Measurements from ENCODE around the gene CIPC. TPM values are rescaled to one million over a fixed set of nuclear protein-coding genes. Genes with fewer than 3 reads are reported as not detected.

The CIPC gene
- total and polyA plus RNA-seq, 4 donors, result 6.4 to 32.0 (median 18.6) TPM

- Histone ChIP-seq H3K27ac (ENCODE audit: low read depth in 1 of 2, low read length in 1 of 2) (no peak overlapping the region), H3K9me3 (ENCODE audit: control insufficient read depth in 4 of 4, insufficient read depth in 3 of 4, low read length in 3 of 4) (no peaks in the 10 kb centered on the region), H3K36me3 (ENCODE audit: control insufficient read depth in 4 of 4, insufficient read depth in 4 of 4, low read length in 4 of 4) (no peaks in the 10 kb centered on the region), H3K4me3 (no peak overlapping the region), H3K27me3 (ENCODE audit: control insufficient read depth in 3 of 3, insufficient read depth in 3 of 3, low read length in 2 of 3) (no peaks in the 10 kb centered on the region), H3K4me1 (ENCODE audit: control insufficient read depth in 5 of 5, insufficient read depth in 5 of 5, low read length in 5 of 5) (peaks cover 0 to 8% (median 4%) of the 10 kb centered on the region in 5 donors), H3K9ac (ENCODE audit: insufficient read depth in 1 of 2, low read length in 2 of 2) (no peak overlapping the region)
- DNase-seq (no peak), ATAC-seq (ENCODE audit: insufficient read depth, low FRiP score) (no peak)
- no peak for TF ChIP-seq CTCF (IDR thresholded peaks at IDR 0.05; ENCODE audit: control extremely low read depth, extremely low read depth)
- 84 to 90% methylated on average over 3 of the region's 3 CpGs for WGBS, 2 donors
Measured at GRCh38 chr14:77082356-77082755, 15.7 kb upstream of the CIPC start.

DNA sequence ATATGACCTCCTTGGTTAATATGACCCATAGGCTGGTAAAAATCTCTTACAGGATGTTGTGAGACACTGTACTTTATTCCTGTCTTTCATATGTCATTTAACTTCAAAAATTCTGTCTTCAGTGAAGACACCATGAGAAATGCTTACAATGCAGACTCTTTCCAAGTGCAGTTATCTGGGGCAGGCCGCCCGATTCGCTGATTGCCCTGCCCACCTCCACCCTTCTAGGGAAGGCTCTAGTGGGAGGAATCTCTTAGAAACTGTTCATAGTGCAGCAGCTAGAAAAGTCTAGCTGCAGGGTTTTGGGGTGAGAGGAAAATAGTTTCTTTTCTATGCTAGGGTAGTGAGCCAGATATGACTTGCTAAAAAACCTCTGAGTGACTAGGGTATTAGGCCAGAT lies 15.0 kb upstream of the CIPC start:
- Histone ChIP-seq H3K9ac (ENCODE audit: insufficient read depth in 1 of 2, low read length in 2 of 2) (no peak overlapping the region), H3K4me3 (no peak overlapping the region)
- 75 to 90% methylated on average over 3 of the region's 3 CpGs for WGBS, 2 donors

GRCh38 chr14:77084985-77085384 lies 13.1 kb upstream of the CIPC start:
- no peak for ATAC-seq (ENCODE audit: insufficient read depth, low FRiP score)
- peaks cover 0 to 12% (median 0%) of the 10 kb centered on the region in 5 donors for H3K4me1 ChIP-seq (ENCODE audit: control insufficient read depth in 5 of 5, insufficient read depth in 5 of 5, low read length in 5 of 5)
- no peak overlapping the region for H3K9ac ChIP-seq (ENCODE audit: insufficient read depth in 1 of 2, low read length in 2 of 2)
- peak overlapping the region in 1 of 2 donors; percentile 45 for H3K27ac ChIP-seq (ENCODE audit: low read depth in 1 of 2, low read length in 1 of 2)
- no peaks in the 10 kb centered on the region for H3K9me3 ChIP-seq (ENCODE audit: control insufficient read depth in 4 of 4, insufficient read depth in 3 of 4, low read length in 3 of 4)
- 69 to 75% methylated on average over 5 of the region's 5 CpGs for WGBS, 2 donors
- no peak for TF ChIP-seq CTCF (IDR thresholded peaks at IDR 0.05; ENCODE audit: control extremely low read depth, extremely low read depth)
- no peaks in the 10 kb centered on the region for H3K36me3 ChIP-seq (ENCODE audit: control insufficient read depth in 4 of 4, insufficient read depth in 4 of 4, low read length in 4 of 4)
- DNase-seq, result no peak
- no peaks in the 10 kb centered on the region for H3K27me3 ChIP-seq (ENCODE audit: control insufficient read depth in 3 of 3, insufficient read depth in 3 of 3, low read length in 2 of 3)
- no peak overlapping the region for H3K4me3 ChIP-seq

More for the DNA sequence above, 15.0 kb upstream of the CIPC start:
- H3K36me3 ChIP-seq (ENCODE audit: control insufficient read depth in 4 of 4, insufficient read depth in 4 of 4, low read length in 4 of 4), result no peaks in the 10 kb centered on the region
- H3K9me3 ChIP-seq (ENCODE audit: control insufficient read depth in 4 of 4, insufficient read depth in 3 of 4, low read length in 3 of 4), result no peaks in the 10 kb centered on the region
- peaks cover 0 to 8% (median 2%) of the 10 kb centered on the region in 5 donors for H3K4me1 ChIP-seq (ENCODE audit: control insufficient read depth in 5 of 5, insufficient read depth in 5 of 5, low read length in 5 of 5)
- no peak for ATAC-seq (ENCODE audit: insufficient read depth, low FRiP score)
- TF ChIP-seq CTCF (IDR thresholded peaks at IDR 0.05; ENCODE audit: control extremely low read depth, extremely low read depth), result no peak
- no peaks in the 10 kb centered on the region for H3K27me3 ChIP-seq (ENCODE audit: control insufficient read depth in 3 of 3, insufficient read depth in 3 of 3, low read length in 2 of 3)
- DNase-seq, result no peak
- no peak overlapping the region for H3K27ac ChIP-seq (ENCODE audit: low read depth in 1 of 2, low read length in 1 of 2)

DNA sequence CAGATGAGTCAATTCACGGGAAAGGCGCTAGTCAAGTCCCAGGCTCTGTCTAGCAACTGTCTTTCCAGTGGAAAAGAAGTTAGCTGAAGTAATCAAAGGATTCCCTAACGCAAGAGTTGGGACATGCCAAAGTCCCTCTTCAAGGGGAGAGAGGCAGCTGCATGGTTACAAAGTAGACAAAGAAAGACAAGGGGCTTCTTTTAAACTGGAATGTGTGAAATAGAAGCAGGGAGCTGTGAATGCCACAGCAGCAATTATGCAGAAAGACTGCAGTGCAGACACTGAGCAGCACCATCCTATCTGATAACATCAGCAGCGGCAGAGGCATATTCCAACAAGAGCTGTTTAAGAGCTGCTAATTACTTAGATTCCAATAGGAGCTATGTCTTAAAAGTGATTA lies 12.5 kb upstream of the CIPC start:
- Histone ChIP-seq H3K27me3 (ENCODE audit: control insufficient read depth in 3 of 3, insufficient read depth in 3 of 3, low read length in 2 of 3) (no peaks in the 10 kb centered on the region), H3K4me1 (ENCODE audit: control insufficient read depth in 5 of 5, insufficient read depth in 5 of 5, low read length in 5 of 5) (peaks cover 0 to 12% (median 0%) of the 10 kb centered on the region in 5 donors), H3K4me3 (no peak overlapping the region), H3K27ac (ENCODE audit: low read depth in 1 of 2, low read length in 1 of 2) (peak overlapping the region in 1 of 2 donors; percentile 45), H3K36me3 (ENCODE audit: control insufficient read depth in 4 of 4, insufficient read depth in 4 of 4, low read length in 4 of 4) (no peaks in the 10 kb centered on the region), H3K9ac (ENCODE audit: insufficient read depth in 1 of 2, low read length in 2 of 2) (peak overlapping the region in 1 of 2 donors; percentile 28), H3K9me3 (ENCODE audit: control insufficient read depth in 4 of 4, insufficient read depth in 3 of 4, low read length in 3 of 4) (no peaks in the 10 kb centered on the region)
- DNase-seq (no peak), ATAC-seq (ENCODE audit: insufficient read depth, low FRiP score) (no peak)
- WGBS, 2 donors, result 77 to 84% methylated on average over 4 of the region's 4 CpGs
- TF ChIP-seq CTCF (IDR thresholded peaks at IDR 0.05; ENCODE audit: control extremely low read depth, extremely low read depth), result no peak

Measured in lung (tissue), 12 donors.